Hematopoietic multipotent progenitor cell treated with erythropoietin and hydrocortisone succinate and interleukin-3 and kit ligand, for 17 days (in vitro differentiated cells): ENCODE measurements around the gene PXK.
A peak's percentile ranks its signal among the peaks of the same experiment; 100 is the strongest.
"Not testable (repeated sequence)": the region's sequence is repeated elsewhere in the genome, so short reads cannot be mapped to it uniquely, and the experiment has no call there.

Source experiments
- DNase-seq: peaks from one replicate; pipeline ENCODE4 v3.0.0-alpha.2; 2015; ENCODE audit warnings: low spot score

Gene PXK

GRCh38 chr3:58332575-58333188, at the start of gene PXK:
PXK (plus strand) TSS chr3:58332892; CDS start chr3:58332989, 97 bp downstream.
- peak; percentile 77 for DNase-seq

GRCh38 chr3:58285334-58285733, 47.4 kb upstream of the PXK start:
- no peak for DNase-seq

GRCh38 chr3:58287354-58287753, 45.3 kb upstream of the PXK start:
- no peak for DNase-seq

GRCh38 chr3:58288011-58288728, 44.5 kb upstream of the PXK start:
- DNase-seq = no peak

- DNase-seq = not testable (repeated sequence)
These were observed 43.6 kb upstream of the PXK start for GRCh38 chr3:58288964-58289613.

- DNase-seq = not testable (repeated sequence)
These were observed 42.2 kb upstream of the PXK start for GRCh38 chr3:58290446-58290845.

- DNase-seq = no peak
These were observed 40.9 kb upstream of the PXK start for GRCh38 chr3:58291671-58292338.

GRCh38 chr3:58292866-58293265, 39.8 kb upstream of the PXK start:
- no peak for DNase-seq

GRCh38 chr3:58293516-58293915, 39.2 kb upstream of the PXK start:
- no peak for DNase-seq

GRCh38 chr3:58296269-58296668, 36.4 kb upstream of the PXK start:
- DNase-seq = no peak

- DNase-seq = no peak
These were observed 35.8 kb upstream of the PXK start for GRCh38 chr3:58296843-58297242.

GRCh38 chr3:58298190-58298589, 34.5 kb upstream of the PXK start:
- DNase-seq = no peak

- no peak for DNase-seq
These were observed 33.6 kb upstream of the PXK start for GRCh38 chr3:58299075-58299474.

GRCh38 chr3:58299839-58300516, 32.7 kb upstream of the PXK start:
- DNase-seq = no peak

GRCh38 chr3:58305882-58306711, 26.6 kb upstream of the PXK start, which contains the start of the genes HTD2 and RPP14:
HTD2 (plus strand) TSS chr3:58306520; CDS start chr3:58317614, 11,094 bp downstream.
RPP14 (plus strand) TSS chr3:58306245; CDS start chr3:58310330, 4,085 bp downstream.
- peak; percentile 99 for DNase-seq

GRCh38 chr3:58307639-58308215, 25.0 kb upstream of the PXK start:
- DNase-seq = peak; percentile 67

- DNase-seq = peak; percentile 47
These were observed 24.0 kb upstream of the PXK start for GRCh38 chr3:58308728-58309127.

- DNase-seq = no peak
These were observed 14.9 kb upstream of the PXK start for GRCh38 chr3:58317811-58318210.

GRCh38 chr3:58321791-58322190, 10.9 kb upstream of the PXK start:
- DNase-seq = no peak

- no peak for DNase-seq
These were observed 9.9 kb upstream of the PXK start for GRCh38 chr3:58322793-58323192.
